ENCODE data around the gene KLHL26.

Gene KLHL26

DNA sequence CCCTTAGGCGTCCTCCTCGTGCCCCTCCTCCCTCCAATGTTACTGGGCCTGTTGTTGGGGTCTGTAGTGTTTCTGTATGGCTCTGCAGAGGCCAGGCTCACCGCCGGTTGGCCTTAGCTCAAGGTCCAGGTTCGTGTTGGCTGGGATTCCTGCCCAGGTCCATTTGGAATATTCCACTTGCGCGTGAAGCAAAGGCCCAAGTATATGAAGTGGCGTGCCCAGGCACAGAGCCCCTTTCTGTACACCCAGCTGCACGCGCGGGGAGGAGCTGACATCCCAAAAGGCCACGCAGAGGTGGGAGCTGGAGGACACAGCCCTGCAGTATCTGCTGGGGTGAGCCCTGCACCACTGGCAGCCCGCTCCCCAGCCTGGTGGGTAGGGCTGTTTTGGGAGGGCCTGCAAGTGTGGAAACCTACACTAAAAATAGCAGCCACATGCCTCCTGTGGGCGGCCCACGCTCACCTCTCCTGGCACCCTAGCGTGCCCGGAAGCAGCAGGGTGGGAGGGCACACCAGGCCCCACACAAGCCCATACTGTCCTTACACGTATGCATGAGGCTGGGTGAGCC, 76.8 kb downstream of the KLHL26 start:
- no peak for DNase-seq (ENCODE audit: low read depth in 2 of 2)

DNA sequence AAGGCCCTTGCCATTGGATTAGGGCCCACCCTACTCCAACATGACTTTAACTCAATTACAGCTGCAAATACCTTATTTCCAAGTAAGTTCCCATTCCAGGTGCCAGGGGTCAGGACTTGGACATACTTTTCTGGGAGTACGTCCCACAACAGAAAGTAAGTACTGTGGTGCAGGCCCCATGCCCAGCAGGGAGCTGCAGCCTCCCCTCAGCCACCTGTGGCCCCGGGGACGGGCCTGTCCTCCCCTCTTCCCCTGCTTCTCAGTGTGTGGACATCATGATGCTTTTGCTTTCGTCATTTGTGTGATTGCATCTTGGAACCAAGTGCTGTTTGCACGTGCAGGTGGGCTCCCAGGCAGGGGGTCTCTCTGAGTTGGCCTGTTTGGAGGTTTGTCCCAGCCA, 78.6 kb downstream of the KLHL26 start:
- no peak for DNase-seq (ENCODE audit: low read depth in 2 of 2)

- no peak for DNase-seq (ENCODE audit: low read depth in 2 of 2)
Observed at GRCh38 chr19:18716857-18717256, 80.0 kb downstream of the KLHL26 start.

- no peak for DNase-seq (ENCODE audit: low read depth in 2 of 2)
Observed at GRCh38 chr19:18717601-18718000, 80.8 kb downstream of the KLHL26 start.

GRCh38 chr19:18718015-18718526, 81.2 kb downstream of the KLHL26 start:
- no peak for DNase-seq (ENCODE audit: low read depth in 2 of 2)

- DNase-seq (ENCODE audit: low read depth in 2 of 2) = no peak
Observed at GRCh38 chr19:18718846-18719458, 82.1 kb downstream of the KLHL26 start.

- DNase-seq (ENCODE audit: low read depth in 2 of 2) = no peak
Observed at GRCh38 chr19:18719541-18719940, 82.7 kb downstream of the KLHL26 start.

Data from stimulated activated CD8-positive, alpha-beta memory T cell treated with anti-CD3 and anti-CD28 coated beads, Interleukin-15, amount 100 ng/mL, for 4 hours (primary cell).